ENCODE data around the gene CYTH2. TPM values are rescaled to one million over a fixed set of nuclear protein-coding genes. Genes with fewer than 3 reads are reported as not detected.

Gene CYTH2
- total and polyA plus RNA-seq, 9 of the 15 experiments (the other 6 are each of a cell fraction or from before 2014, with no cell fraction given), result 1.8 to 45.2 (median 23.8) TPM

GRCh38 chr19:48509467-48510194, 40.5 kb downstream of the CYTH2 start:
- Histone ChIP-seq H3K9me3 (replicated peaks; ENCODE audit: control insufficient read depth, insufficient read depth, low read depth, low read length) (no peaks in the 10 kb centered on the region), H3K4me1 (replicated peaks in 1 of 2; ENCODE audit: control insufficient read depth in 2 of 2, insufficient read depth in 2 of 2, low read length in 2 of 2) (peaks cover 0 to 36% of the 10 kb centered on the region in 2 experiments; a peak in 3 of 5 replicates), H3K9ac (ENCODE audit: insufficient read depth in 1 of 2, low read depth in 2 of 2, low read length in 2 of 2) (no peak overlapping the region), H2AFZ (ENCODE audit: low read depth, low read length) (no peak overlapping the region), H3K4me2 (ENCODE audit: insufficient read depth, low read length) (no peak overlapping the region), H3K79me2 (ENCODE audit: control insufficient read depth, insufficient read depth, low read length) (no peaks in the 10 kb centered on the region), H3K9me1 (ENCODE audit: control insufficient read depth, insufficient read depth, low read length) (no peaks in the 10 kb centered on the region), H3K27me3 (ENCODE audit: control insufficient read depth in 2 of 2, insufficient read depth in 2 of 2, low read length in 2 of 2) (peaks cover 7 to 30% of the 10 kb centered on the region in 2 experiments; a peak in 3 of 5 replicates), H3K4me3 (no peak overlapping the region), H3K27ac (ENCODE audit: extremely low read depth, low read depth, low read length) (no peak overlapping the region), H4K20me1 (replicated peaks; ENCODE audit: control insufficient read depth, insufficient read depth, low read length) (peaks cover 8% of the 10 kb centered on the region; the same call in 1 of the 2 replicates), H3K36me3 (ENCODE audit: control insufficient read depth, insufficient read depth, low read length) (no peaks in the 10 kb centered on the region)
- ATAC-seq (peak; percentile 19), DNase-seq (ENCODE audit: extremely low read depth in 1 of 4, low spot score in 3 of 4) (peak in 3 of 4 experiments; percentile 34 to 76 (median 47)), FAIRE-seq (peak; percentile 42)
- intact Hi-C loops (cut with micrococcal nuclease), result no loop called here
- ChIA-PET CTCF (ENCODE audit: low intra/inter-chr PET ratio) (no interaction called here), POLR2A (interaction anchor here (0.5 to 1.0 kb wide), 3 partner anchors 31 to 73 kb away, joined by 3 to 5 read pairs (median 4); no protein-coding TSS in a partner anchor)
- in situ Hi-C loops (cut with MboI), result loop anchor here (5.0 kb wide), 1 partner anchor 73 kb away; no protein-coding TSS in a partner anchor
- no TSS peak for BruUV-seq (replicated peaks)
- 13% methylated on average over 12 of the region's 12 CpGs for WGBS (ENCODE audit: insufficient coverage, low coverage, missing lambda C conversion rate)
- TF ChIP-seq FOS (IDR thresholded peaks at IDR 0.05; ENCODE audit: extremely low read depth, insufficient read length) (peak; percentile 73), HMG20B (CRISPR knock-in tag; IDR thresholded peaks at IDR 0.05) (no peak), PRPF4 (IDR thresholded peaks at IDR 0.05; ENCODE audit: insufficient read depth, low read depth, low read length, poor library complexity, severe bottlenecking) (no peak), NR4A1 (CRISPR knock-in tag; IDR thresholded peaks at IDR 0.05) (no peak), NR4A1 (tag; IDR thresholded peaks at IDR 0.05) (no peak), POLR2AphosphoS5 (IDR thresholded peaks at IDR 0.05; ENCODE audit: control insufficient read depth, insufficient read depth, low read depth, low read length) (no peak), MIER1 (IDR thresholded peaks at IDR 0.05; ENCODE audit: low read depth) (no peak), ZNF717 (CRISPR knock-in tag; IDR thresholded peaks at IDR 0.05) (no peak), KAT8 (IDR thresholded peaks at IDR 0.05; ENCODE audit: low read depth) (no peak), ESRRA (IDR thresholded peaks at IDR 0.05; ENCODE audit: borderline replicate concordance, low read depth) (no peak), RCOR1 (IDR thresholded peaks at IDR 0.05; ENCODE audit: borderline replicate concordance in 1 of 2, low read depth in 2 of 2, low read length in 2 of 2) (0 out of 4 replicates have a peak, but pooled peaks of 1 of the 2 experiments have one; percentile 44), ETV5 (CRISPR knock-in tag; IDR thresholded peaks at IDR 0.05; ENCODE audit: low read depth) (no peak), NFYB (IDR thresholded peaks at IDR 0.05; ENCODE audit: extremely low read depth, insufficient read length) (peak; percentile 83), RBM25 (IDR thresholded peaks at IDR 0.05; ENCODE audit: low read depth, low read length, severe bottlenecking) (peak; percentile 51)
- TF ChIP-seq, protein P1, sequence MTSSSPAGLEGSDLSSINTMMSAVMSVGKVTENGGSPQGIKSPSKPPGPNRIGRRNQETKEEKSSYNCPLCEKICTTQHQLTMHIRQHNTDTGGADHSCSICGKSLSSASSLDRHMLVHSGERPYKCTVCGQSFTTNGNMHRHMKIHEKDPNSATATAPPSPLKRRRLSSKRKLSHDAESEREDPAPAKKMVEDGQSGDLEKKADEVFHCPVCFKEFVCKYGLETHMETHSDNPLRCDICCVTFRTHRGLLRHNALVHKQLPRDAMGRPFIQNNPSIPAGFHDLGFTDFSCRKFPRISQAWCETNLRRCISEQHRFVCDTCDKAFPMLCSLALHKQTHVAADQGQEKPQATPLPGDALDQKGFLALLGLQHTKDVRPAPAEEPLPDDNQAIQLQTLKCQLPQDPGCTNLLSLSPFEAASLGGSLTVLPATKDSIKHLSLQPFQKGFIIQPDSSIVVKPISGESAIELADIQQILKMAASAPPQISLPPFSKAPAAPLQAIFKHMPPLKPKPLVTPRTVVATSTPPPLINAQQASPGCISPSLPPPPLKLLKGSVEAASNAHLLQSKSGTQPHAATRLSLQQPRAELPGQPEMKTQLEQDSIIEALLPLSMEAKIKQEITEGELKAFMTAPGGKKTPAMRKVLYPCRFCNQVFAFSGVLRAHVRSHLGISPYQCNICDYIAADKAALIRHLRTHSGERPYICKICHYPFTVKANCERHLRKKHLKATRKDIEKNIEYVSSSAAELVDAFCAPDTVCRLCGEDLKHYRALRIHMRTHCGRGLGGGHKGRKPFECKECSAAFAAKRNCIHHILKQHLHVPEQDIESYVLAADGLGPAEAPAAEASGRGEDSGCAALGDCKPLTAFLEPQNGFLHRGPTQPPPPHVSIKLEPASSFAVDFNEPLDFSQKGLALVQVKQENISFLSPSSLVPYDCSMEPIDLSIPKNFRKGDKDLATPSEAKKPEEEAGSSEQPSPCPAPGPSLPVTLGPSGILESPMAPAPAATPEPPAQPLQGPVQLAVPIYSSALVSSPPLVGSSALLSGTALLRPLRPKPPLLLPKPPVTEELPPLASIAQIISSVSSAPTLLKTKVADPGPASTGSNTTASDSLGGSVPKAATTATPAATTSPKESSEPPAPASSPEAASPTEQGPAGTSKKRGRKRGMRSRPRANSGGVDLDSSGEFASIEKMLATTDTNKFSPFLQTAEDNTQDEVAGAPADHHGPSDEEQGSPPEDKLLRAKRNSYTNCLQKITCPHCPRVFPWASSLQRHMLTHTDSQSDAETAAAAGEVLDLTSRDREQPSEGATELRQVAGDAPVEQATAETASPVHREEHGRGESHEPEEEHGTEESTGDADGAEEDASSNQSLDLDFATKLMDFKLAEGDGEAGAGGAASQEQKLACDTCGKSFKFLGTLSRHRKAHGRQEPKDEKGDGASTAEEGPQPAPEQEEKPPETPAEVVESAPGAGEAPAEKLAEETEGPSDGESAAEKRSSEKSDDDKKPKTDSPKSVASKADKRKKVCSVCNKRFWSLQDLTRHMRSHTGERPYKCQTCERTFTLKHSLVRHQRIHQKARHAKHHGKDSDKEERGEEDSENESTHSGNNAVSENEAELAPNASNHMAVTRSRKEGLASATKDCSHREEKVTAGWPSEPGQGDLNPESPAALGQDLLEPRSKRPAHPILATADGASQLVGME (CRISPR knock-in tag; IDR thresholded peaks at IDR 0.05), result no peak
- TF ChIP-seq, protein P2, sequence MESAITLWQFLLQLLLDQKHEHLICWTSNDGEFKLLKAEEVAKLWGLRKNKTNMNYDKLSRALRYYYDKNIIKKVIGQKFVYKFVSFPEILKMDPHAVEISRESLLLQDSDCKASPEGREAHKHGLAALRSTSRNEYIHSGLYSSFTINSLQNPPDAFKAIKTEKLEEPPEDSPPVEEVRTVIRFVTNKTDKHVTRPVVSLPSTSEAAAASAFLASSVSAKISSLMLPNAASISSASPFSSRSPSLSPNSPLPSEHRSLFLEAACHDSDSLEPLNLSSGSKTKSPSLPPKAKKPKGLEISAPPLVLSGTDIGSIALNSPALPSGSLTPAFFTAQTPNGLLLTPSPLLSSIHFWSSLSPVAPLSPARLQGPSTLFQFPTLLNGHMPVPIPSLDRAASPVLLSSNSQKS (CRISPR knock-in tag; IDR thresholded peaks at IDR 0.05), result no peak

Measured in K562 (cell line).